Measurements from ENCODE around the gene GLIS2. TPM values are rescaled to one million over a fixed set of nuclear protein-coding genes. Genes with fewer than 3 reads are reported as not detected.

GLIS2 gene
- total RNA-seq, 2 donors from 2014 or later: 1.6 to 3.6 TPM

GRCh38 chr16:4293822-4294457 is 21.9 kb upstream of the GLIS2 start:
- DNase-seq: peak in 1 of 2 donors; percentile 42
- intact Hi-C loops (cut with DNase I, micrococcal nuclease): no loop called here
- peak; percentile 30 for ATAC-seq

GRCh38 chr16:4295581-4295980 is 20.3 kb upstream of the GLIS2 start:
- intact Hi-C loops (cut with DNase I, micrococcal nuclease): no loop called here
- ATAC-seq (no peak), DNase-seq (no peak)

- intact Hi-C loops (cut with DNase I, micrococcal nuclease): no loop called here
- ATAC-seq: no peak
- DNase-seq: no peak
Observed at GRCh38 chr16:4297480-4297879, 18.4 kb upstream of the GLIS2 start.

GRCh38 chr16:4298761-4299522 is 16.9 kb upstream of the GLIS2 start:
- DNase-seq: peak; percentile 86 to 91
- intact Hi-C loops (cut with DNase I, micrococcal nuclease): no loop called here
- ATAC-seq: peak; percentile 100

- ATAC-seq (no peak), DNase-seq (no peak)
- intact Hi-C loops (cut with DNase I, micrococcal nuclease): no loop called here
Observed at GRCh38 chr16:4301177-4301576, 14.7 kb upstream of the GLIS2 start.

GRCh38 chr16:4301968-4302367 is 13.9 kb upstream of the GLIS2 start:
- intact Hi-C loops (cut with DNase I, micrococcal nuclease): no loop called here
- no peak for DNase-seq
- ATAC-seq: no peak

GRCh38 chr16:4303973-4304372 is 11.9 kb upstream of the GLIS2 start:
- no peak for DNase-seq
- intact Hi-C loops (cut with DNase I, micrococcal nuclease): no loop called here
- no peak for ATAC-seq

GRCh38 chr16:4306470-4307214 is 9.2 kb upstream of the GLIS2 start:
- peak in 1 of 2 donors; percentile 28 for DNase-seq
- intact Hi-C loops (cut with DNase I, micrococcal nuclease): no loop called here
- no peak for ATAC-seq

GRCh38 chr16:4307215-4308037 is 8.4 kb upstream of the GLIS2 start:
- ATAC-seq (peak; percentile 94), DNase-seq (peak; percentile 95 to 96)
- intact Hi-C loops (cut with DNase I, micrococcal nuclease): no loop called here

- DNase-seq: no peak
- no peak for ATAC-seq
- intact Hi-C loops (cut with DNase I, micrococcal nuclease): no loop called here
Observed at GRCh38 chr16:4309102-4309832, 6.6 kb upstream of the GLIS2 start.

GRCh38 chr16:4309833-4310266 is 6.0 kb upstream of the GLIS2 start:
- DNase-seq (peak; percentile 68 to 72), ATAC-seq (peak; percentile 26)
- intact Hi-C loops (cut with DNase I, micrococcal nuclease): no loop called here

GRCh38 chr16:4313563-4314531 is 2.0 kb upstream of the GLIS2 start:
- intact Hi-C loops (cut with DNase I, micrococcal nuclease): no loop called here
- ATAC-seq (peak; percentile 38), DNase-seq (peak in 1 of 2 donors; percentile 45)

- intact Hi-C loops (cut with DNase I, micrococcal nuclease): no loop called here
- ATAC-seq (no peak), DNase-seq (no peak)
Observed at GRCh38 chr16:4314532-4315185, 1.2 kb upstream of the GLIS2 start.

GRCh38 chr16:4316108-4316863 is 419 bp downstream of the GLIS2 start:
- DNase-seq: no peak
- intact Hi-C loops (cut with DNase I, micrococcal nuclease): no loop called here
- no peak for ATAC-seq

- intact Hi-C loops (cut with DNase I, micrococcal nuclease): no loop called here
- ATAC-seq (peak; percentile 36), DNase-seq (no peak)
Observed at GRCh38 chr16:4316864-4317531, 1.1 kb downstream of the GLIS2 start.
